Measurements from ENCODE around the gene ARHGAP9.
A peak's percentile ranks its signal among the peaks of the same experiment; 100 is the strongest.

ARHGAP9 gene

DNA sequence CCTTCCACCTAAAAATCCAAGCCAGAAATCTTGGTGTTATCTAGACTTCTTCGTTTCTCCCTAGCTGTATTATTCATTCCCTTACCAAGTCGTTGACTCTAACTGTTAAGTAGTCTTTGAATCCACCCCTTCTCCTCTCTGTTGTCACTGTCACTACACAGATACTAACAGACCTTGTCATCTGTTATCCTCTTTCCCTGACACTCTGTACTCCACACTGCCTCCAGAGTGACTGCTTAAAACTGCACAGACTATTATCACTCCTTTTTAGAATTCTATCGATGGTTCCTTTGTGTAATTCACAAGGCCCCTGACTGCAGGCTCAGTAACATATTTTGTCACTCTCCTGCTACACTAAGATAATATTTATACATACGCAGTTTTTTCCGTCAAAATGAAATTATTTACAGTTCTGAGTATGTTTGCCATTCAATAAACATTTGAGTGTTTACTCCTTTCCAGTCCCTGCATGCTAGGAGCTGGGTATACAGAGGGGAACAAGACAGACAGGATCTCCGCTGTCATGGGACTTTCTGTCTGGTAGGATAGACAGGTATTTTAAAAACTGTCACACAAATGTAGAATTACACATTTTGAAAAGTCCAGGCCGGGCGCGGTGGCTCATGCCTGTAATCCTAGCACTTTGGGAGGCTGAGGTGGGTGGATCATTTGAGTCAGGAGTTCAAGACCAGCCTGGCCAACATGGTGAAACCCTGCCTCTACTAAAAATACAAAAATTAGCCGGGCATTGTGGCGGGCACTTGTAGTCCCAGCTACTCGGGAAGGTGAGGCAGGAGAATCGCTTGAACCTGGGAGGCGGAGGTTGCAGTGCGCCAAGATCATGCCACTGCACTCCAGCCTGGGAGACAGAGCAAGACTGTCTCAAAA is 12.0 kb upstream of the ARHGAP9 start:
- DNase-seq (ENCODE audit: low spot score), result no peak

DNA sequence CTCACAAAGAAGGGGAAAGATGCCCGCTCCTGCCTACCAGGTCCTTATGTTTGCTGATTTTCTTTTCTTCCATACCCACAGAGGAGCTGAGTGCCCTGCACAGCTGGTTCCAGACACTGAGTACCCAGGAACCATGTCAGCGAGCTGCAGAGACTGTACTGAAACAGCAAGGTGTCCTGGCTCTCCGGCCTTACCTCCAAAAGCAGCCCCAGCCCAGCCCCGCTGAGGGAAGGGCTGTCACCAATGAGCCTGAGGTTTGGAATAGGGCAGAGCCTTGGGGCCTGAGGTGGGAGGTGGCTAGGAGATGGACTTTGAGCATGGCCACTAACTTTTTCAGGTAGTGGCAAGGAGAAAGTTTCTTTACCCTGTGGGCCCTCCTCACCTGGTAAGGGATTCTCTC is 10.5 kb upstream of the ARHGAP9 start:
- no peak for DNase-seq (ENCODE audit: low spot score)

DNA sequence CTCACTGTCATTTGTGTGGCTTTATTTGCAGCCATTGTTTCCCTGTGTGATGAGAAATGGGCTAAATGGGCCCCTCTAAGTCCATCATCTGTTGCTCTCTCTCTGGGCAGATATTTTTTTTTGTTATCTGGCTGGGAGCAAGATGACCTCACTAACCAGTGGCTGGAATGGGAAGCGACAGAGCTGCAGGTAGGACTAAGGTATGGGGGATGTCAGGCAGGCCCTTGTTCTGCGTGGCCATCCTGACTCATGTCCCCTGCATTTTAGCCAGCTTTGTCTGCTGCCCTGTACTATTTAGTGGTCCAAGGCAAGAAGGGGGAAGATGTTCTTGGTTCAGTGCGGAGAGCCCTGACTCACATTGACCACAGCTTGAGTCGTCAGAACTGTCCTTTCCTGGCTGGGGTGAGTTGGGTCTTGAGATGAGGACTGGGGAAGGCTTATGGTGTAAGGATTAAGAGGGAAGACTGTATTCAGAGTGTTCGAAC is 9.5 kb upstream of the ARHGAP9 start:
- DNase-seq (ENCODE audit: low spot score), result no peak

DNA sequence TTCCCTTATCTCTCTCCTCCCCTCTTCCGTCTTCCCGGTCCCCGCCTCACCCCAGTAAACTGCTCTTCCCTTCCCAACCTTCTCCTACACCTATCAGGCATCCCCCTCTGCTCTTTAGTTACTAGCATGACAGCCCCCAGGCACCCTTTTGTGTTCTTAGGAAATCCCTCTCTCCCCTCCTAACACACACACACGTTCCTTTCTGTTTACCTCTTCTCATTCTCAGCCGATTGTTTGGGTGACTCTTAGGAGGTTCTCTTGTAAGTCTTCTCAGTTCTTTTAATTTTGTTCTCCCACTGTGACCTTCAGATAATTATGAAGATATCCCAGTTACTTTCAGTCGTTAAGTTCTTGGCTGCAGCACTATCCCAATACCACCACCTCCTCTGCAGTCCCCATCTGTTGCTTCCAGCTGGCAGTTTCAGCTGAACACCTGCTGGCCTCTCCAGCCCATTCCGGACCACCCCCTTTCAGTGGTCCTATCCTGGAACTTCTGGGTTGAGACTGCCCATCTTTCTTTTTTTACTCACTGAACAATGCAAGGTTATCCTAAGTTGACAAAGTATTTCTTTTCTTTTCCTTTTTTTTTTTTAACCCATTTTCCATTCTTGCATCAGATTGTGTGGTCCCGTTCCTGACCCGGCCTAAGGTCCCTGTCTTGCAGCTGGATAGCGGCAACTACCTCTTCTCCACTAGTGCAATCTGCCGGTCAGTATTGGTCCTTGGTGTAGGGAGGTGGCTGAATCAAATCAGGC is 8.9 kb upstream of the ARHGAP9 start:
- DNase-seq (ENCODE audit: low spot score), result no peak

DNA sequence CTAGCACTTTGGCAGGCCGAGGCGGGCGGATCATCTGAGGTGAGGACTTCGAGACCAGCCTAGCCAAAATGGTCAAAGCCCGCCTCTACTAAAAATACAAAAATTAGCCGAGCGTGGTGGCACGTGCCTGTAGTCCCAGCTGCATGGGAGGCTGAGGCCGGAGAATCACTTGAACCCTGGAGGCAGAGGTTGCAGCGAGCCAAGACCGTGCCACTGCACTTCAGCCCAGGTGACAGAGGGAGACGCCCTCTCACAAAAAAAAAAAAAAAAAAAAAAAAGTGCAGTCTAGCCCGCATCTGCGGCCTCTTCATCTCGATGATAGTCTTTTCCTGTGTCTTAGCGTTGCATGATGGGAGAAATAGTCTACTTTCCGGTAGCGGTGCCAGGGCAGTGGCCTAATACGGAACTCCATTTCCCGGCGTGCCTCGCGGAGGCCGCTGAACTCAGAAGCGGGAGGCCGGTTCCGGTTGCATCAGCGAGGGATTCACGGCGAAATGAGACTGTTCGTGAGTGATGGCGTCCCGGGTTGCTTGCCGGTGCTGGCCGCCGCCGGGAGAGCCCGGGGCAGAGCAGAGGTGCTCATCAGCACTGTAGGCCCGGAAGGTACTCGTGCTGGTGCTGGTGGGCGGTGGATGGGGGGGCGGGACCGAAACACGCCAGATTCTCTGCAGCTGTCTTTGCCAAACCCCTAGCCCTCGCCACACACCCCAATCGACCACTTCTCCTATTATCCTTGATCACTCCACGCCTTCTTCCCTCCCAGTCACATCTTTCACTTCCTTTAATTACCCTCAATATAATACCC is 8.1 kb upstream of the ARHGAP9 start, which contains the start of gene MARS1:
Gene MARS1 (plus strand): TSS at position 472 of the 805 bp plus-strand sequence. CDS start 23 bp downstream, at position 495.
- peak; percentile 96 for DNase-seq (ENCODE audit: low spot score)

DNA sequence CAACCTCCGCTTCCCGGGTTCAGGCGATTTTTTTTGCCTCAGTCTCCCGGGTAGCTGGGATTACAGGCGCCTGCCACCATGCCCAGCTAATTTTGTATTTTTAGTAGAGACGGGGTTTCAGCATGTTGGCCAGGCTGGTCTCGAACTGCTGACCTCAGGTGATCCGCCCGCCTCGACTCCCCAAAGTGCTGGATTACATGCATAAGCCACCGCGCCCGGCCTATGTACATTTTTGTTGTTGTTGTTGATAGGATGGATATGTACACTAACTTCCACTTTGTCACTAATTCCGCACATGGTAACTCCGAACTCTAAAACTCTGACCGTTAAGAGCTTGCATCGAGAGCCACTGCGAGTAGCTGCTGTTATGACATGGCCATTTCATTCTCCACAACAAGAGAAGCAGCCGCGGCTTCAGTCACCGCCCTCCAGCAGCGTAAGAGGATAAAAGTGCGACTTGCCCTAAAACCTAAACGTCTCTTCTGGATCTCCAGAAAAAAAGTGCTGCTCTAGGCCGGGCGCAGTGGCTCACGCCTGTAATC is 7.5 kb upstream of the ARHGAP9 start:
- peak; percentile 23 for DNase-seq (ENCODE audit: low spot score)

DNA sequence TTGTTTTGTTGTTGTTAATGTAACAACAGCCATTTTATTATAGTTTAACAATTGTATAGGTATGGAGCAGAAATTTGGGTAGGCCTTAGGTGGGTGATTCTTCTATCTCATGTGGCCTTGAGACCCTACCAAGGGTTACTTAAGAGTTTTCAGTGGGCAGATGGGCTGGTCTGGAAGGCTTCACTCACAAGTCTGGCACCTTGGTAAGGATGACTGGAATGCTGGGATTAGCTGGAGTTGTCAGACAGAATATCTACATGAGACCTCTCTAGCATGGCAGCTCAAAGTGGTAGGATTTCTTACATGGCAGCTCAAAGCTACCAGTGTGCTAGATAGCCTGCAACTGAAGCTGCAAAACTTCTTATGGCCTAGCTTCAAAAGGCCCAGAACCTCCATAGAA is 6.0 kb upstream of the ARHGAP9 start:
- no peak for DNase-seq (ENCODE audit: low spot score)

DNA sequence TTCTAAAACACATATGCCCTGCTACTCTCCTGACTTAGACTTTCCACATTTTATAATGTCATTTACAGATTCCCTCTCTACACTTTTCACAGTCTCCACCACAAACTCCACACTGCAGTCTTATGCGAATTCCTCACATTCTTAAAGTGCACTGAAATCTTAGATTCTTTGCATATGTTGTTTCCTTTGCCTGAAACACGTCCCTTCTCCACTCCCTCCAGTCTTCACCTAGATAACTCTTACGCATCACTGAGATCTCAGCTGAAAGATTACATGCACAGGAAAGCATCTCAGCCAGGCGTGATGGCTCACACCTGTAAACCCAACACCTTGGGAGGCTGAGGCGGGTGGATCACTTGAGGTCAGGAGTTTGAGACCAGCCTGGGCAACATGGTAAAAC is 3.8 kb upstream of the ARHGAP9 start:
- DNase-seq (ENCODE audit: low spot score), result no peak

DNA sequence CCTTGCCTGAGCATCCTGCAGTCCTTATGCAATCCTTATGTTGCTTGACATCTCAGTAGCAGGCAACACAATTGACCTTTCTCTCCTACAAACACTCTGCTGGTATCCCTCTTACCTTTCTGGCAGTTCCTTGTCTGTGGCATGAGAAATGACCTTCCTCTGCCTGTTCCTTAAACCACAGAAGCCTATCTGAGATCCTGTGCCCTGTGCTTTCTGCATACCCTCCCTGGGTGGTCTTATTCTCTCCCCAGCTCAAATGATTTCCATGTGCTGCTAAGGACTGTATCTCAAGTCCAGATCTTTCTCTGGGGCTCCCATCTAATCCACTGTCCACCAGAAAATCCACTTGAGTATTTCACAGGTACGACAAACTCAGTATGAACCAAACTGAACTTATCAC is 2.0 kb upstream of the ARHGAP9 start:
- no peak for DNase-seq (ENCODE audit: low spot score)

DNA sequence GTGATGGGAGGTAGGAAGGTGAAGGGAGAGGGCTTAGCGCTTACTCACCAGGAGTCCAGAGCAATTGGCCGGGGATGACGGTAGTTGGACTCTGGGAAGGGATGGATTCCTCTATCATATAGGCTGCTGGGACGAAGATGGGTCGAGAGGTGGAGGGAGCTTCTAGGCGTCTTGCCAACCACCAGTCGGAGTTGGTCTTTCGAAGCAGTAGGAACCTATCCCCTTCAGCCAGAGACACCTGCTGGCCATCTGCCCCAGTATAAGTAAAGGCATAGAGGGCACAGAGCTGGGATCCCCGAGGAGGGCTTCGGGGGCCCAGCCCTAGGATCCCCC is 657 bp downstream of the ARHGAP9 start:
- no peak for DNase-seq (ENCODE audit: low spot score)

DNA sequence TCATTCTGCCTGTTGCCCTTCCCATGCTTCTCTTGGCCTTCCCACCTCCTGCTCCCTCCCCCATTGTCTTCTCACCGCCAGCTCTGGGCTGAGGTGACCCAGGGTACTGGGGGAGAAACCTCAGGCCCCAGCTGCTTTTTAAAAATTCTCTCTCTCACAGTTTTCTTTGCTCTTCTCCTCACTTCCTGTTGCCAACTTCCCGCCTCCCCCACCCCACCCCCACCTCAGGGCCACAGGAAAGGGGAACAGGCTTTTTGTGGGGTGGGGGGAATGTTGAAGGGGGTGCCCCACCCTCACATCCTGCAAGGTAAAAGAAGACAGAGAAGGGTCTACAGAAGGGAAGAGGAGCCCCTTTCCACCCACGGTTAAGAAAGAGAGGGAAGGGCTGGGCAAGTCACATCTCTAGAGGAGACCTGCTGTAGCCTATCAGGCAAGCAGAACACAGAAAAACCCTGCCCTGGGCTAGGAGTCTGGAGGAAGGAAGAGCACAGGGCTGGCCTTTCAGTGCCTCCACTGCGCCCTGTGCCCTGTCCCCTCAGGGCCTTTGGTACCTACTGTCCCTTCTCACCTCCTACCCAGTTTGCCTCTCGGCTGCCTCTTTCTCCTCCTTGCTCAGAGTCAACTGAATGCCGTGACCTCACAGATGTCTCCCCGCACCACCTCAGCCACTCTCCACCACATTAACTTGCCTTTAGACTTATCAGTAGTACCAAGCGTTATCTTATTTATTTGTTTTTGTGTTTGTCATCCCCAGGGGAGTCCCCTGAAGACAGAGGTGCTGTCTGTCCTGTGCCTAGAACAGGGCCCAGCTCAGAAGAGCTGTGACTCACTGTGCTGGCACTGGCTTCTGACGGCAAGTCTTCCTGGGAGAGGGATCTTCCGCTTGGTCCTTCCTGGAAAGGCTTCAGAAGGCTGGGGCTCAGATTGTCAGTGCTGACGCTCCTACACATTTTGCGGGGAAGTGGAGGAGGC is 1.7 kb downstream of the ARHGAP9 start:
- DNase-seq (ENCODE audit: low spot score), result no peak

DNA sequence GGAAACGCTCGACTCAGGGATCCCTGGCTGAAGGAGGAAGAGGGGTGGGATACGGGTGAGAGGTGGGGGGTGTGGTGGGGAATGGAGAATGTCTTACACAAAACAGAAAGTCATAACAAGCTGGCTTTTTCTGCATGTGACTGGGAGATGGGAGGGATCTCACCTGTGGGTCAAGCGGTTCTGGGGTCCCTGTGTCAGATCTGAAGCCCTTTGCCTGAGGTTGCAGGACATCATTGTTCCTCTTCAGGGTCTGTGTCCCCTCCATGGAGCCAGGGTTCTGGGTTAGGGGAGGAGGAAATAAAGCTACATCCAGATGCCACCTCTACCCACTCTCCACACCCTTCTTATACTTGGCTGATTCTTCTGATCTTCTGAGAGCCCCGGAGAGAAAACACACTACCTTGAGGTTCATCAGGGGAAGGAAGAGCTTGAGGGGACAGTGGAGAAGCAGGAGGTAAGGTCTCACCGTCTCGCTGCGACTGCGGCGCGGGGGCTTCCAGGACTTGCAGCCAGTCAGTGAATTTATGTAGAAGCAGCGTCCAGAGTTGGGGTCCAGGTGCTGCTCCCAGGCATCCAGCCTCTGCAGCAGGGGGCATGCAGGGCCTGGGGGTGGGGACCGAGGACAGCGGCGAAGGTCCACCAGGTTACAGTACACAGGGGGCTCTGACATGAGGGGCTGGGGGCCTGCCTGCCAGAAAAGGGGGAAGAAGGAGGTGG is 2.5 kb downstream of the ARHGAP9 start:
- DNase-seq (ENCODE audit: low spot score), result no peak

DNA sequence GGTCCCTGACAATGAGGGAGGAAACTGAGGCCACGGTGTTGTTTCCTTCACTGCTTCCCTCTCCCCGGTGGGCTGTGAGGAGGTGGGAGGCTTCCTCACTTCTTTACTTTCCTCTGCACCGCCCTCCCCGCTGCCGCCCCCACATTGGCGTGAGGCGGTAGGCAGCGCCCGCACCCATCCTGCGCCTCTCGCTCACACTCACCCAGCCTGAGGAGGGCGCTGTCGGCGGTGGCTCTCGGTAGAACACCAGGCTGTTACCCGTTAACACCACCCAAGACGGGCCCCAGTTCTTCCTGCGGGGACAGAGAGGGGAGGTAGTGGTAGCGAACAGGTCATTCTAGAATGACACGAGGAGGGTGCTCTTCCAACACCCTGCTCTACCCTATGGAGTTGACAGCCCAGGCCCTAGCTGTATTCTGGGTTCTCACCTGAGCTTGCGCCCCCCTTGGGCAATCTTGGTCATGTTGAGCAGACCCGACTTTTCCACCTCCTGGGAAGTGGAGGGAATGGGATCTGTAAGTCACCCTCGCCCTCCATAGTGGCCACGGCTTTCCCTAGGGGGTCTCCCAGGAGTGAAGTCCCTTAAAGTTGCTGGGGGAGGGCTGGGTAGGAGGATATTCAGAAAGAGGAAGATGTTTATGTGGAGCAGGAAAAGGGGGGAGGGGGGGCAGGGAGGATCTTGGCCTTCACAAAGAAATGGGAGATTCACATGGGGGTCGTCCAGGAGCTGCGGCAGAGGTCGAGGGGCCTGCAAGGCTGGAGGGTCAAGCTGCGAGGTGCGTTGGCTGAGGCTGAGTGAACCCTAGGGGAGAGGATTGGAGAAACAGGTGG is 3.3 kb downstream of the ARHGAP9 start:
- no peak for DNase-seq (ENCODE audit: low spot score)

DNA sequence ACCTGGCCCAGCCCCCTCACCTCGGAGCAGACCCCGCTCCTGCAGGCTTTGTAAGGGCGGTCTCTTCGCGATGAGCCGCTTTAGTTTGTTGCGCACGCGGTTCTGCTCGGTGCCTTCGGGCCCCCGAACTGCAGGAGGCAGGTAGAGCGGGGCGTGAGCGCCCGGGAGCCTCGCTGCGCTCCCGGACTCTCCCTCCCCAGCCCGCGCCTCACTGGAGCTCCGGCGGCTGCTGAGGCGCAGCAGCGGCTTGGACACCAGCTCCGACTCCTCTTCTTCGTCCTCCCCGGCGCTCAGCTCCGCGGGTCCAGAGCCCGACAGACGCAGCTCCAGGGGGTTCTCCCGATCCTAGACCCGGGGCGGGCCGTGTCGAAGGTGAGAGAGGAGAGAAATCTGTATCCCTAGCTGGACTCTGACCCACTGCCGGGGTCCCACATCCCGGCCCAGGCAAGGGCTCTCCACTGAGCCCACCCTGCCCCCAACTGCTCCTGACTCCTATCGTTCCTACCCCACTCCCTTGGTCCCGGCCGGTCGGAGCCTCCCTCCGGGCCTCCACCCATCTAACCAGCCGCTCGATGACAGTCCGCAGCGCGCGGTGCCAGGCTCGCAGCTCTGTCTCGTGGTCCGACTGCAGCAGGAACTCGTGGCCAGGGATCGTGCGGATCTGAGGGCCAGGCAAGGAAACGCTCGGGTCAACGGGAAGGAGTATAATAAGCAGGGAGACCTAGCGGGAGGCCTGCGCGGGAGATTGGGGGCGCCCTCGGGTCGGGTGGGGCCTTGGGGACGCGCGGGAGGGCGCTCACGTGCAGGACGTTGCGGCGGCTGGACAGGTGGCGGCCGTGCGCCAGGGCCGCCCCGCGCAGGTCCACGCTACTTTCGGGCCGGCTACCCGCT is 4.2 kb downstream of the ARHGAP9 start:
- no peak for DNase-seq (ENCODE audit: low spot score)

DNA sequence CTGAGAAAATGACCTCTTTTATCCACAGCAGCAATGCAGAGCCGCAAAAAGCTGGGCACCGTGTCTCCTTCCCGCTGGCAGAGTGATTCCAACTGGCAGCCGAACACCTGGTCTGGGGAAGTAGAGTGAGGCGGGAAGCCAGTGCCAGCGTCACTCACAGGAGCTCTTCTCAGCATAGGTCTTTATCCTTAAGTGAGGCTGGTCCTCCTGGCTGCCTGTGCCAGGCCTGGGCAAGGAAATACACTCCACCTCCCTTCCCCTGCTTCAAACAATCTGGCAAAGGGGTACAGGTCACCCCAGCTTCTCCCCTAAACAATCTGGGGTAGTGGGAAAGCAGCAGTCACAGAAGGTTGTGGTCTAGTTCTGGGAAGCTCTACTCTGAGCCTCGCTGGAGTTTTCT is 4.8 kb downstream of the ARHGAP9 start:
- no peak for DNase-seq (ENCODE audit: low spot score)

DNA sequence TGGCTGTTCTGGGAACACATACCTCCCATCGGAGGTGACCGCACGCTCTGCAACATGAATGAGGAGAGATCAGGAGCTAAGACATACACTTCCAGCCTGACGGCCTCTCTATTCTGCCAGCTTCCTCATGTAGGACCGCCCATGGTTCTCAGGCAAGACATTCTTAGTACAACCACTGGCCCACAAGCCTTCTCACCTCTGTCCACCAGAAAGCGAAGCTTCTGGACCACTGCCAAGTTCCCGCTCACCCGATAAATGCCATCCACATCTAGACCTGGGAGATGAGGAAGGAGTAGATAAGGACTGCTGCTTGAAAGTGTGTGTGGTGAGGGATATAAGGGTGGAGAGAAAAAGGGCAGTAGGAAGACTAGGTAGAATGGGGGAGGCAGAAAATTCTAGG is 5.2 kb downstream of the ARHGAP9 start:
- no peak for DNase-seq (ENCODE audit: low spot score)

DNA sequence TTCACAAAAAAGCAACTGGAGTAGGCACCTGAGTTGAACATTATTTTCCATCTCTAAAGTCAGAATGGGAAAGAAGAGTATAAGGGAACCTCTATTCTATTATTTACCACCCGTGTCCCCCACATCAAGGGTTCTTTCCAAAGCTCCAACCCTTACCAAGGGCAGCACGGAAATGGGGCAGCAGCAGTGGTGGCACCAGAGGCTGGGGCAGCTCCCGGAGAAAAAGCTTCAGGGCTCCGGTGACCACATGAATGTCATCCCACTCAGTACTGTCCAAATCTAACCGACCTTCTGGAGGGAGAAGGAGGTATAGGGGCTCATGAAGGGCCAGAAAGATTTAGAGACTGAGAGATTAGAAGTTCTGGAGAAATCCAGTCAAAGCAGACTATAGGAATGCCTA is 5.8 kb downstream of the ARHGAP9 start:
- DNase-seq (ENCODE audit: low spot score), result no peak

DNA sequence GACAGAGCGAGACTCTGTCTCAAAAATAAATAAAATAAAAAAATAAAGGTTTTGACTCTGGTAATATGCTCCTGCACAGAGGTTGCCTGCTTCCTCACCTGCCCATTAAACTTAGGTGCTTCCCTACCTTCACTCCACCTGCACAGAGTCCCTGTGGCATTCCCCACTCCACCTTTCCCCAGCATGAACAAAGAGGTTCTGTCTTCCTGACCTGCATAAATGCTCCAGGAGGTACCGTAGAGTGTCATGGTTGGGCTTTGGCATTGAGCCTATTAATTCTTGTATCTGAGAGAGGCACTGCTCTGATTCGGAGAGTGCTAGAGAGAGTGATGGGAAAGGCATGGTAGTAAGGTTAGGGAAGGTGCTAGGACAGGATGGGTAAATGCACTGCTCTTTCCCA is 6.3 kb downstream of the ARHGAP9 start:
- no peak for DNase-seq (ENCODE audit: low spot score)

All from globus pallidus (tissue), 1 donor.